ENCODE results near the gene MAP7D3. TPM values are rescaled to one million over a fixed set of nuclear protein-coding genes. Genes with fewer than 3 reads are reported as not detected.

The MAP7D3 gene
- total RNA-seq, 1 experiment from 2014 or later: 19.0 TPM

DNA sequence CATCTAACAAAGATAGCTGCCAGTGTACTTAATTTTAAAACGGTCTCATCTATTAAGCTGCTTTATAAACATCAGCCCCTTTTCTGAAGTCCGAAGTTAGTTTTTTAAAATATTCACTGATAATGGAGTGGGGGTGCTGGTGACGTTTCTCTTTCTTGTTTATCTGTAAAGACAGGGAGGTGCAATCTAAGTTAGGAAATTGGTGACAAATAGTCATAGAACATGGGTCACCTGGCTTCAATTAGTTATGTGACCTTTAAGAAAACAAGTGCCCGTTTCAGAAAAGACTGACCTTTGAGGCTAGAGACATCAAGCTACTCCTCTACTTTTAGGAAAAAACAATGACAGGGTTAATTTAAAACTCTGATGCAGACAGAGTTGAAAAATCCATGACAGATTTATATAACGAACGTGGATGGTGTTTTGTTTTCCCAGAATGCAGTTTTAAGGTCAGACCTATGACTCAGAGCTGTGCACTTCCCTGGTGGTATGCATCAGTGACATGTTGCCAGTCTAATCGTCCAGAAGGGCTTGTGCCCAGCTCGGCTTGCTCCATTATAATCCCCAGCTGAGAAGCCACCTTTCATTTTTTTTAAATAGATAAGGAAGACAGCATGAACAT, 65.7 kb downstream of the MAP7D3 start:
- Histone ChIP-seq H3K27me3 (ENCODE audit: insufficient read depth, low read depth) (no peaks in the 10 kb centered on the region), H4K20me1 (ENCODE audit: insufficient read depth) (no peaks in the 10 kb centered on the region), H3K4me2 (peak overlapping the region; percentile 57), H3K4me1 (replicated peaks; ENCODE audit: insufficient read depth) (peaks cover 20% of the 10 kb centered on the region), H3K9me2 (ENCODE audit: insufficient read depth) (no peaks in the 10 kb centered on the region), H3K79me2 (ENCODE audit: low read depth) (no peaks in the 10 kb centered on the region), H3F3A (ENCODE audit: insufficient read depth, low read depth) (peaks cover 7% of the 10 kb centered on the region; the same call in 1 of the 2 replicates), H3K36me3 (ENCODE audit: low read depth) (no peaks in the 10 kb centered on the region), H3K9me3 (ENCODE audit: insufficient read depth, low read depth) (no peaks in the 10 kb centered on the region), H3K4me3 (peak overlapping the region; percentile 19; the same call in 1 of the 2 replicates), H3K27ac (peak overlapping the region; percentile 4; the same call in 1 of the 2 replicates), H2AFZ (peak overlapping the region; percentile 15; the same call in 1 of the 2 replicates)
- POLR2A ChIA-PET (ENCODE audit: unreplicated experiment): interaction anchor here (0.7 to 1.0 kb wide), 3 partner anchors 19 to 35 kb away, joined by 3 to 5 read pairs (median 3); no protein-coding TSS in a partner anchor
- peak; percentile 25 to 78 for DNase-seq
- intact Hi-C loops (cut with micrococcal nuclease; ENCODE audit: unreplicated experiment): no loop called here
- no peak for TF ChIP-seq EZH2 (IDR thresholded peaks at IDR 0.05; ENCODE audit: low read depth)
- no peak for TF ChIP-seq CTCF (conservative IDR thresholded peaks at IDR 0.05)
- BruUV-seq (replicated peaks): no TSS peak
- CTCF ChIA-PET: interaction anchor here (0.6 kb wide), 1 partner anchor 199 kb away, joined by 11 read pairs; no protein-coding TSS in a partner anchor

DNA sequence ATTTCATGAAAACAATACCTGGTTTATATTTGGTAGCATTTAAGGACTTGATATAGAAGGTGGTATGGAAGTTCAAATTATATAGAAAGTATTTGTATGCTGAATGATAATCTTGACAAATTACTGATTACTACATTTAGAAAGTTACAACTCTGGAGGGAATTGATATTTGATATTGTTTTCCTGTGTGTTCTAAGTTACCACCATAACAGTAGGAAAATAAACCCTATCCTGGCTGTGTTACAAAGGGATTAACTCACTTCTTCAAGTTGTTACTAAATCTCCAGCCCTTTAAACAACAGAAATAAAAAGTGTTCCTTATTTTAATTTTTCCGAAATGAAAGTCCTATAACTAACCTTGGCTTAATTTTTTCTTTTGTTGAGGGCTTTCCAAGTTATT, 67.3 kb downstream of the MAP7D3 start:
- no TSS peak for BruUV-seq (replicated peaks)
- TF ChIP-seq CTCF (conservative IDR thresholded peaks at IDR 0.05) (no peak), EZH2 (IDR thresholded peaks at IDR 0.05; ENCODE audit: low read depth) (no peak)
- H3K27ac ChIP-seq: no peak overlapping the region
- no peaks in the 10 kb centered on the region for H3K9me3 ChIP-seq (ENCODE audit: insufficient read depth, low read depth)
- no peaks in the 10 kb centered on the region for H4K20me1 ChIP-seq (ENCODE audit: insufficient read depth)
- H2AFZ ChIP-seq: no peak overlapping the region
- no peaks in the 10 kb centered on the region for H3K36me3 ChIP-seq (ENCODE audit: low read depth)
- no peaks in the 10 kb centered on the region for H3K79me2 ChIP-seq (ENCODE audit: low read depth)
- no peak overlapping the region for H3K4me3 ChIP-seq
- POLR2A ChIA-PET (ENCODE audit: unreplicated experiment): no interaction called here
- no peaks in the 10 kb centered on the region for H3K9me2 ChIP-seq (ENCODE audit: insufficient read depth)
- no peak overlapping the region for H3K4me2 ChIP-seq
- no peak for DNase-seq
- peaks cover 20% of the 10 kb centered on the region for H3K4me1 ChIP-seq (replicated peaks; ENCODE audit: insufficient read depth)
- CTCF ChIA-PET: no interaction called here
- intact Hi-C loops (cut with micrococcal nuclease; ENCODE audit: unreplicated experiment): no loop called here
- peaks cover 7% of the 10 kb centered on the region; the same call in 1 of the 2 replicates for H3F3A ChIP-seq (ENCODE audit: insufficient read depth, low read depth)
- H3K27me3 ChIP-seq (ENCODE audit: insufficient read depth, low read depth): no peaks in the 10 kb centered on the region

DNA sequence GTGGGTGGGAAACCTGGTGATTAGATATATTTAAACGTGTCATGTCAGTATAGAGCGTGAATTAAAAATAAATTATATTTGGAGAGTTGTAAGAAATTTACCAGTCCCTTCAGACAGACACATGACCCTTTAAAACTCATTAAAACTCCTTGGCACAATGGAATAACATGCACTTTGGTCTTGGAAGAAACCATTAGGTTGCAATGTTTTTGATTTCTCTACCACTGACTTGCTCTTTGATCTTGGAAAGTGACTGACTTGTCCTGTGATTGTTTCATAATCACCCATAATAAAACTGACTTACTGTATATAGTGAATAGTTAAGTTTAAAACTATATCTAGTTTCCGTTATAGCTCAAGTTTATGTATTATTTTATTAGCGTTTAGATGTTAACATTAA, 68.0 kb downstream of the MAP7D3 start:
- POLR2A ChIA-PET (ENCODE audit: unreplicated experiment): no interaction called here
- no TSS peak for BruUV-seq (replicated peaks)
- Histone ChIP-seq H2AFZ (no peak overlapping the region), H3K9me2 (ENCODE audit: insufficient read depth) (no peaks in the 10 kb centered on the region), H3K9me3 (ENCODE audit: insufficient read depth, low read depth) (no peaks in the 10 kb centered on the region), H3F3A (ENCODE audit: insufficient read depth, low read depth) (peaks cover 7% of the 10 kb centered on the region; the same call in 1 of the 2 replicates), H3K4me3 (no peak overlapping the region), H3K79me2 (ENCODE audit: low read depth) (no peaks in the 10 kb centered on the region), H3K4me1 (replicated peaks; ENCODE audit: insufficient read depth) (peaks cover 20% of the 10 kb centered on the region), H3K27ac (no peak overlapping the region), H3K27me3 (ENCODE audit: insufficient read depth, low read depth) (no peaks in the 10 kb centered on the region), H4K20me1 (ENCODE audit: insufficient read depth) (no peaks in the 10 kb centered on the region), H3K4me2 (no peak overlapping the region), H3K36me3 (ENCODE audit: low read depth) (no peaks in the 10 kb centered on the region)
- TF ChIP-seq EZH2 (IDR thresholded peaks at IDR 0.05; ENCODE audit: low read depth) (no peak), CTCF (conservative IDR thresholded peaks at IDR 0.05) (no peak)
- CTCF ChIA-PET: no interaction called here
- DNase-seq: no peak
- intact Hi-C loops (cut with micrococcal nuclease; ENCODE audit: unreplicated experiment): no loop called here
